K562 (cell line): ENCODE data around the gene PDE4A. TPM values are rescaled to one million over a fixed set of nuclear protein-coding genes. Genes with fewer than 3 reads are reported as not detected.

Source experiments
- CEBPB ChIP-seq: fragments of 450-650 bp; IDR thresholded peaks from 2 replicates; pipeline ENCODE4 v1.6.1; 2016; ENCODE audit warnings: missing genetic modification characterization, missing compliant biosample characterization
- CEBPG ChIP-seq, 3 experiments: fragments of 200-800 bp in 1 of 3; sonication (Bioruptor generic) in 1 of 3; sonication (generic) in 1 of 3; formaldehyde crosslinking in 1 of 3; IDR thresholded peaks in 2 of 3; conservative IDR thresholded peaks in 1 of 3; 2 replicates each; pipeline versions ENCODE4 v1.6.1 to v1.8.0; 2016 to 2022; ENCODE audit warnings: missing compliant biosample characterization in 2 of 3, missing genetic modification characterization in 2 of 3, mild to moderate bottlenecking in 1 of 3, missing genetic modification reagents in 1 of 3
- ETV5 ChIP-seq: sonication (generic); formaldehyde crosslinking; IDR thresholded peaks from 2 replicates; pipeline ENCODE4 v1.4.0; 2020; ENCODE audit warnings: low read depth, mild to moderate bottlenecking, missing genetic modification reagents
- ID3 ChIP-seq, 2 experiments: fragments of 250-450 bp in 1 of 2; fragments of 450-650 bp in 1 of 2; sonication (Bioruptor Pico) in 1 of 2; IDR thresholded peaks; 2 replicates each; pipeline versions ENCODE4 v1.6.1 to v1.8.0; 2016 to 2021; ENCODE audit warnings: mild to moderate bottlenecking in 2 of 2, moderate library complexity in 2 of 2, missing compliant biosample characterization in 1 of 2, missing genetic modification characterization in 1 of 2
- MGA ChIP-seq: fragments of 450-650 bp; IDR thresholded peaks from 2 replicates; pipeline ENCODE4 v1.6.1; 2016; ENCODE audit warnings: mild to moderate bottlenecking, moderate library complexity
- RAD21 ChIP-seq, 2 experiments: fragments of 250-450 bp in 1 of 2; fragments of 450-650 bp in 1 of 2; sonication (Bioruptor Pico) in 1 of 2; formaldehyde crosslinking in 1 of 2; IDR thresholded peaks in 1 of 2; conservative IDR thresholded peaks in 1 of 2; 2 replicates each; pipeline versions ENCODE4 v1.4.0 to v1.8.0; 2020 to 2022; ENCODE audit warnings: mild to moderate bottlenecking in 2 of 2, moderate library complexity in 1 of 2
- SMARCA4 ChIP-seq: fragments of 450-650 bp; IDR thresholded peaks from 2 replicates; pipeline ENCODE4 v1.6.1; 2016
- SMARCA5 ChIP-seq: fragments of 450-650 bp; IDR thresholded peaks from 2 replicates; pipeline ENCODE4 v1.6.1; 2016
- SREBF2 ChIP-seq: sonication (generic); formaldehyde crosslinking; IDR thresholded peaks from 2 replicates; pipeline ENCODE4 v1.4.0; 2020; ENCODE audit warnings: mild to moderate bottlenecking, missing genetic modification reagents
- THRA ChIP-seq: fragments of 450-650 bp; IDR thresholded peaks from 2 replicates; pipeline ENCODE4 v1.6.1; 2017; ENCODE audit warnings: mild to moderate bottlenecking, moderate library complexity
- TRIM24 ChIP-seq, 2 experiments: fragments of 450-650 bp; IDR thresholded peaks; 2 replicates each; pipeline ENCODE4 v1.6.1; 2016
- ZNF511 ChIP-seq: sonication (generic); formaldehyde crosslinking; IDR thresholded peaks from 2 replicates; pipeline ENCODE4 v1.8.0; 2022; ENCODE audit warnings: mild to moderate bottlenecking, missing genetic modification reagents
- polyA plus RNA-seq, 8 experiments: library from polyadenylated mRNA; depleted of rRNA in 4 of 8; stranded (reverse) in 5 of 8; unstranded in 3 of 8; fragments of >200 nt; fragmentation: Nextera tagmentation in 2 of 8; fragmentation: Illumina TruSeq in 1 of 8; extraction: Ambion mirVana in 2 of 8; extraction: Trizol in 1 of 8; gene quantifications; 2 replicates each; pipeline versions ENCODE4 v1.2.1 to v1.2.3, GENCODE V29; 2011 to 2014; ENCODE audit warnings: inconsistent platforms in 1 of 8, missing spikeins in 1 of 8
- total RNA-seq, 7 experiments: library from RNA; depleted of rRNA in 6 of 7; stranded (reverse); fragments of >200 nt in 6 of 7; fragmentation: Illumina TruSeq in 2 of 7; extraction: Trizol in 2 of 7; gene quantifications; 2 replicates each; pipeline versions ENCODE4 v1.2.1 to v1.2.3, GENCODE V29; 2011 to 2021; ENCODE audit warnings: low replicate concordance in 1 of 7

The PDE4A gene
- total and polyA plus RNA-seq, 9 of the 15 experiments (the other 6 are each of a cell fraction or from before 2014, with no cell fraction given): 0.66 to 26.9 (median 4.6) TPM

GRCh38 chr19:10503002-10503789, 82.9 kb downstream of the PDE4A start, which contains the start of gene KEAP1 (continued):
- TF ChIP-seq MGA (peak; percentile 99), RAD21 (CRISPR knock-in tag; conservative IDR thresholded peaks at IDR 0.05 in 1 of 2, IDR thresholded peaks at IDR 0.05 in 1 of 2) (no peak), ETV5 (CRISPR knock-in tag) (peak; percentile 56; the same call in 1 of the 2 replicates), SREBF2 (CRISPR knock-in tag) (no peak), SMARCA5 (peak; percentile 85; the same call in 1 of the 2 replicates), CEBPB (peak; percentile 95), TRIM24 (IDR thresholded peaks at IDR 0.05) (0 out of 4 replicates have a peak, but pooled peaks of 1 of the 2 experiments have one; percentile 11), ZNF511 (CRISPR knock-in tag) (0 out of 2 replicates have a peak, but pooled peaks have one; percentile 34), CEBPG (CRISPR knock-in tag; IDR thresholded peaks at IDR 0.05) (peak; percentile 82), CEBPG (tag; conservative IDR thresholded peaks at IDR 0.05 in 1 of 2, IDR thresholded peaks at IDR 0.05 in 1 of 2) (peak; percentile 74 to 90), SMARCA4 (peak; percentile 58), THRA (no peak), ID3 (CRISPR knock-in tag; IDR thresholded peaks at IDR 0.05) (no peak), ID3 (tag; IDR thresholded peaks at IDR 0.05) (peak; percentile 42)
